KMS-11 (cell line): ENCODE results near the gene VARS1.
"Not testable (repeated sequence)": the region's sequence is repeated elsewhere in the genome, so short reads cannot be mapped to it uniquely, and the experiment has no call there.

Source experiments
- H2AFZ ChIP-seq: fragments of 200-600 bp; sonication (generic); 2 replicates; pipeline ENCODE4 v1.6.1; 2016; ENCODE audit warnings: antibody characterized with exemption, mixed run types, low read depth
- H3K27ac ChIP-seq: fragments of 200-600 bp; sonication (generic); 2 replicates; pipeline ENCODE4 v1.6.1; 2016; ENCODE audit warnings: mild to moderate bottlenecking, mixed run types
- H3K27me3 ChIP-seq: fragments of 200-600 bp; sonication (generic); 2 replicates; pipeline ENCODE4 v1.6.1; 2017; ENCODE audit warnings: mild to moderate bottlenecking, low read depth, mixed run types, moderate library complexity; ENCODE audit not compliant: insufficient read depth
- H3K36me3 ChIP-seq: fragments of 200-600 bp; sonication (generic); 2 replicates; pipeline ENCODE4 v1.6.1; 2017; ENCODE audit warnings: mild to moderate bottlenecking, mixed run types; ENCODE audit not compliant: insufficient read depth
- H3K4me1 ChIP-seq: fragments of 200-600 bp; sonication (generic); 2 replicates; pipeline ENCODE4 v1.6.1; 2016; ENCODE audit warnings: mild to moderate bottlenecking, low read depth, mixed run types; ENCODE audit not compliant: poor library complexity, severe bottlenecking
- H3K4me2 ChIP-seq: fragments of 200-600 bp; sonication (generic); 2 replicates; pipeline ENCODE4 v1.7.0; 2016; ENCODE audit warnings: mild to moderate bottlenecking, mixed run types
- H3K4me3 ChIP-seq: fragments of 200-600 bp; sonication (generic); IDR thresholded peaks from 2 replicates; pipeline ENCODE4 v1.6.1; 2017; ENCODE audit warnings: low read depth, low read length, mixed read lengths; ENCODE audit not compliant: insufficient read depth
- H3K79me2 ChIP-seq: fragments of 200-600 bp; sonication (generic); 2 replicates; pipeline ENCODE4 v1.6.1; 2016; ENCODE audit warnings: low read depth, mixed run types; ENCODE audit not compliant: insufficient read depth
- H3K9ac ChIP-seq: fragments of 200-600 bp; sonication (generic); 2 replicates; pipeline ENCODE4 v1.6.1; 2016; ENCODE audit warnings: mild to moderate bottlenecking, mixed run types
- H4K20me1 ChIP-seq: fragments of 200-600 bp; sonication (generic); 2 replicates; pipeline ENCODE4 v1.6.1; 2016; ENCODE audit warnings: mild to moderate bottlenecking, mixed run types; ENCODE audit not compliant: insufficient read depth
- CTCF ChIP-seq: fragments of 200-600 bp; sonication (generic); conservative IDR thresholded peaks from 2 replicates; pipeline ENCODE4 v1.6.1; 2017; ENCODE audit warnings: low read depth, mild to moderate bottlenecking, antibody characterized with exemption, low read length, moderate library complexity, mixed read lengths

The VARS1 gene

GRCh38 chr6:31797588-31797987 is 2.0 kb upstream of the VARS1 start:
- no peak overlapping the region for H3K27ac ChIP-seq

DNA sequence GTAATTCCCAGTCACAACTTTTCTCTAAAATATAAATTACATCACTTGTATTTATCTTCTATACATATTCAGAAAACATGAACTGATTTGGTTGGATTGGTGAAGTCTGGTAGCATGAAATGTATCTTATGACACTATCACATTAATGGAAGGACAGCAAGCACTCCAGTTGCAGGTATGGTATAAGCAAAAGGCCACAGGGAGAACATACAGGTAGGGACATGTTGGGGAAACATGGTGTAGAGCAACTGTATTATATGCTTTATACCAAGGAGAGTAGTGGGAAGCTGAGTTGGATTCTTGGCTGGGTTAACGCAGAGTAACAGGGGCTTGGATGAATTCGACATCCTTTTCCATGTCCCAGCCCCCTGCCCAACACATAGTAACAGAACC is 1.4 kb upstream of the VARS1 start:
- TF ChIP-seq CTCF = no peak
- no peaks in the 10 kb centered on the region; the same call in 1 of the 2 replicates for H3K36me3 ChIP-seq
- no peak overlapping the region for H2AFZ ChIP-seq
- H4K20me1 ChIP-seq = no peaks in the 10 kb centered on the region
- peaks cover 34% of the 10 kb centered on the region for H3K79me2 ChIP-seq
- H3K27me3 ChIP-seq = no peaks in the 10 kb centered on the region
- H3K27ac ChIP-seq = no peak overlapping the region
- H3K4me3 ChIP-seq = no peak overlapping the region
- no peak overlapping the region for H3K9ac ChIP-seq
- peaks cover 21% of the 10 kb centered on the region for H3K4me1 ChIP-seq
- H3K4me2 ChIP-seq = no peak overlapping the region

More at GRCh38 chr6:31797588-31797987, 2.0 kb upstream of the VARS1 start:
- Histone ChIP-seq H3K4me2 (no peak overlapping the region), H4K20me1 (no peaks in the 10 kb centered on the region), H3K4me3 (no peak overlapping the region), H3K9ac (no peak overlapping the region), H3K79me2 (peaks cover 34% of the 10 kb centered on the region), H3K36me3 (no peaks in the 10 kb centered on the region; the same call in 1 of the 2 replicates), H3K4me1 (peaks cover 21% of the 10 kb centered on the region), H3K27me3 (no peaks in the 10 kb centered on the region), H2AFZ (no peak overlapping the region)
- TF ChIP-seq CTCF = no peak

- peaks cover 37% of the 10 kb centered on the region for H3K4me1 ChIP-seq
- no peaks in the 10 kb centered on the region for H4K20me1 ChIP-seq
- peaks cover 37% of the 10 kb centered on the region for H3K79me2 ChIP-seq
- H3K27me3 ChIP-seq = no peaks in the 10 kb centered on the region
- H3K4me2 ChIP-seq = peak overlapping the region; percentile 99
- H2AFZ ChIP-seq = peak overlapping the region; percentile 67; the same call in 1 of the 2 replicates
- H3K27ac ChIP-seq = peak overlapping the region; percentile 82
- no peaks in the 10 kb centered on the region; the same call in 1 of the 2 replicates for H3K36me3 ChIP-seq
- H3K4me3 ChIP-seq = no peak overlapping the region
- TF ChIP-seq CTCF = no peak
- peak overlapping the region; percentile 95 for H3K9ac ChIP-seq
Observed at GRCh38 chr6:31794866-31795615, 511 bp downstream of the VARS1 start.

DNA sequence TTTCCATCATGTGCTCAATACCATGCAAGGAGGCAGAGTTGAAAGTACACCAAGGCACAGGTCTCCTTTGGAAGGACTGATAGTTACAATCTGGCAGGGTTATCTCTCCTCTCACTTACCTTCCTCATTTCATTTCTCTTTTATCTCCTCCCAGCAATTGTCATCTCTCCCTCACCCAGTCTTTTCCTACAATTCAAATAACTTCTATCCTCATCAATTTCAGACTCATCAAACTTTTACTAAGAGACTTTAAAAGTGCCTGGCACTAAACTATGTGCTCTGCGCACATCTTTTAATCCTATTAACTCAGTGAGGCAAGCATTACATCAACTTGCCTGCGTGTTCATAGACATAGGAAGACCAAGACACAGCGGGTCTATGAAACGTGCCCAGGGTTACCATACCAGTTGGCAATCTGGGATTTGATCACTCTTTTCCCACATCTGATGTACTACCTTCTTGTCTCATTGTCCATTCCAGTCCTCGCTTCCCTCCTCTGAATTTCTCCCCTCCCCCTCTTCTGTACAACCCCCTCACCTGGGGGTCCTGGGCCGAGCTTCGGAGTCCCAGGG is 1.2 kb downstream of the VARS1 start:
- Histone ChIP-seq H2AFZ (0 out of 2 replicates have a peak overlapping the region, but pooled peaks have one; percentile 67), H4K20me1 (no peaks in the 10 kb centered on the region), H3K79me2 (peaks cover 37% of the 10 kb centered on the region), H3K36me3 (no peaks in the 10 kb centered on the region; the same call in 1 of the 2 replicates), H3K4me2 (peak overlapping the region; percentile 99), H3K27ac (peak overlapping the region; percentile 82), H3K9ac (peak overlapping the region; percentile 95), H3K4me1 (peaks cover 43% of the 10 kb centered on the region), H3K27me3 (no peaks in the 10 kb centered on the region), H3K4me3 (no peak overlapping the region)
- TF ChIP-seq CTCF = no peak

DNA sequence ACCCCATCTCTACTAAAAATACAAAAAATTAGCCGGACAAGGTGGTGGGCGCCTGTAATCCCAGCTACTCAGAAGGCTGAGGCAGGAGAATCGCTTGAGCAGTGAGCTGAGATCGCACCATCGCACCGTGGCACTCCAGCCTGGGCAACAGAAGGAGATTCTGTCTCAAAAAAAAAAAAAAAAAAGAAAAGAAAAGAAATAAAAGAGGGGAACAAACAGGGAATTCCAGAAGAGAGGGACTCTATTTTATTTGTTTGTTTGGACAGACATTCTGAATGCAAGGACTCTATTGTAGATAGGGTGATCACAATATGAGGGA is 1.7 kb downstream of the VARS1 start:
- Histone ChIP-seq H3K4me1 (peaks cover 48% of the 10 kb centered on the region), H3K4me2 (peak overlapping the region; percentile 99), H3K27ac (peak overlapping the region; percentile 82), H3K79me2 (peaks cover 37% of the 10 kb centered on the region)
- H3K4me3 ChIP-seq, H3K36me3 ChIP-seq, H2AFZ ChIP-seq, H3K27me3 ChIP-seq, H3K9ac ChIP-seq, H4K20me1 ChIP-seq: not testable (repeated sequence)
